Inflammatory macrophage treated with lipopolysaccharide for 1 hour (primary cell): Measurements from ENCODE around the gene PEMT.

ENCODE experiments used
- DNase-seq, 2 donors: peaks; one replicate each; pipeline ENCODE4 v3.0.0-alpha.2; 2020 to 2022

The PEMT gene

DNA sequence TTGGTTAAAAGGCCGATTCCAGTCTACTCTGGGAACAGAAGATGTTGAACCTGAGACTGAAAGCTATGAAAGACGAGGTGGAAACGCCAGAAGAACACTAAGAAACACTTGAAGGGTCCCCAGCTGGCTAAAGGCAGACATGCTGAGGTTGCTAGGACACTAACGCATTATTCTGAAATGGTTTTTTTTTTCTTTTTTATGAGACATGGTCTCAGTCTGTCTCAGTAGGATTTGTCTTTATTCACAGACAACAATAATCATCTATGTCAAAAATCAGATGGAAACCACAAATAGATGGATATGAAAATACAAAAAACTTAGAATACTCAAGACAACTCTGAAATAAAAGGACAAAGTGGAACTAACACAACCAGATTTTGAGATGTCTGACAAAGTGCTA, 60.4 kb downstream of the PEMT start:
- DNase-seq: no peak

GRCh38 chr17:17528696-17529652, 62.5 kb downstream of the PEMT start:
- no peak for DNase-seq

DNA sequence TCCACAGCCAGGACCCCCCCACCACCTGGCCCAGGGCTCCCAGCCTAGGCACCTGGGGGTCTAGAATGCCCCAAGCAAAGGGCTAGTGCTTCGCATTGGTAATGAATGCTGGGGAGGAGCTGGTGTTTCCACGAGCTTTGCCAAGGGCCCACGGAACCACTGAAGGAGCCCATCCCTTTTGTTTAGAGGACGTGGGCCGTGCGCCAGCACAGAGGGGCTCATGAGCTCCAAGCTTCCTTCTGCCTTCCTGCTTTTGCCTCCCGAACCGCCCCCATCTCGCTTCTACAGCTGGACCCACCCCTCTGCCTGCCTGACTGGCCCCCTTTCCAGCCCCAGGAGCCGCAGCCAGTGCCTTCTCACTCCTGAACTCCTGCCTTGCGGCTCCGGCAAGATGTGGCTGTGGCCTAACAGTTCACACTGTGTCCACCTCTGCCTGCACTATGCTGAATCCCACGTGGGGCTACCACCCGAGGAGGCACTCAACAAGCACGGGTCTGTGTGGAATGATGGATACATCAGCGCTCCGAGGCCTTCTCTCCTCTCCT, 63.5 kb downstream of the PEMT start:
- no peak for DNase-seq

- no peak for DNase-seq
These were observed 64.0 kb downstream of the PEMT start for GRCh38 chr17:17527534-17527933.

DNA sequence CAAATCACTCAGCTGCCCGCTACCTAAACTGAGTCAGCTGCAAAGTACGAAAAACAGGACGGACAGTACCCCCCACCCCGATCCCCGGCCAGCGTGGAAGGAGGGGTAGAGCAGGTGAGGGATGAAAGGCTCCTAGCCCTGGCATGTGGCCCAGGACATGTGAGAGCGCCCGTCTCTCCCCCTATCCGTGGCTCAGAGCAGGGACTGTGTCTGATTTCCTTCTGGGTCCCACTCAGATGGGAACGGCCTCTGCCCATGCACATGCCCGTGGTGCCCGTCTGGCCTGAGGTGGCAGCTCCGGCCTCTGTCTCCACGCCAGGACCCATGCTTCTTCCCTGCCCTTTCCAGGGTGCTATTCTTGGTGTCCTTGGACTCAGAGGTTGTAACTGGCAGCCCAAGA, 65.1 kb downstream of the PEMT start:
- DNase-seq: no peak

GRCh38 chr17:17525956-17526355, 65.6 kb downstream of the PEMT start:
- no peak for DNase-seq

DNA sequence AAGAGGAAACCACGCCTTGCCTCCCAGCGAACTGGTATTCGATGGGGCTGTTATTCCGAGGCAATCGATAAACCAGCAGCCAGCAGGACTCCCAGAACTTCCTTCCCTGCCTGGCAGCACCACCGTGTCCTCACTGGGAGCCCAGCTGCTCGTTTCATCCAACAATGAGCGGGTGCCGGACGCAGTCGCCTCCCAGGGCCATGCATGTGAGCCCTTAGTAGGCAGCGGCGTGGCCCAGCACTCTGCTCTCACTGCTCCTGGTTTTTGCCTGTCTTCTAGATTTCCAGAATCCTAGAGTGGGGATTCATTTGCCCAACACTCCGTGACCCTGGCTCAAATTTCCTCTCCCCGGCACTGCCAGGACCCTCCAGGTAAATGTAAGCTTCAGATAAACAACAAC, 66.2 kb downstream of the PEMT start:
- no peak for DNase-seq

GRCh38 chr17:17523731-17524490, 67.6 kb downstream of the PEMT start:
- DNase-seq: no peak

GRCh38 chr17:17523001-17523730, 68.3 kb downstream of the PEMT start:
- DNase-seq: no peak

DNA sequence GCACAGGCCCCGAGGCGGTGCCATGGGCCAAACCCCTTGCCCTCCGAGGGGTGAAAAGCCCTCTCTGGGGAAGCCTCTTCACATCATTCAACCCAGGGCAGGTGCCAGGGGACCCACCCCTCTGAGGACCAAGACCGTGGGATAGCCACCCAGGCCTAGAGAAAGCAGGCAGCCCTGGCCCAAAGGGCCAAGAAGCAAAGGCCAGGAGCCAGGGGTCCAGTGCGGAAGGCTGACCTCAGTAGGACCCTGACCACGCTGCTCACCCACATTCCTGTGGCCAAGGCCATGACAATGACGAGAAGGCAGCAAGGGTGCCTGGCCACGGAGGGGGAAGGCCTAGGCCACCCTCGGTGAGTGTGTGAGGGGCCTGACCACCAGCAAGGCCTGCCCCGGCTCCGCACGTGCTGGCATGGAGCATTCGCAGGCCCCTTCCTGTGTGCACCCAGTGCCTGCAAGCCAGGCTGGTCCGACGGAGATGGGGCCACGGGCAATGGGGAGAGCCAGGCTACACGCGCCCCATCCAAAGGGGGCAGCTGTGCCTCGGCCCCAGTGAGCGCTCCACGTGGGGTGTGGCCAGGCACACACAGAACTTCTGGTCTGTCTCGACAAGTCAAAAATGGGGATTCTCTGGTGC, 70.8 kb downstream of the PEMT start:
- no peak for DNase-seq

DNA sequence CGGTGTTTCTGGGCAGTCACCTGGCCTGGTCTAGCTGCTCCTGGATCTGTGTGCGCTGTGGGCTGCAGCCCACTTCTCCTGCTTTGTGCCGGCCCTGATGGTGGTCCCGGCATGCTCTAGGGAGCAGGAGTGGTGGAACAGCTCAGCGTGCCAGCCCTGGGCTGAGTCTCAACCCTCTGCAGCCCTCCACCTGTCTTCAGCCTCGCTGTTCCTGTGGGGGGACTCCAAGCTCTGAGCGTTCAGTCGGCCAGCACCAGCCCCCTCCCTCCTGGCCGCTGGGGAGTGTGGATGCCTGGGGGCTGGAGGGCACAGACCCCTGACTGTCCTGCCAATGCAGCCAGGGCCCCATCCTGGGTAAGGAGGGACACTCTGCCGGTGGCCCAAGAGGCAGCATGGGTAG, 71.6 kb downstream of the PEMT start:
- no peak for DNase-seq

- no peak for DNase-seq
These were observed 72.6 kb downstream of the PEMT start for GRCh38 chr17:17518951-17519350.

DNA sequence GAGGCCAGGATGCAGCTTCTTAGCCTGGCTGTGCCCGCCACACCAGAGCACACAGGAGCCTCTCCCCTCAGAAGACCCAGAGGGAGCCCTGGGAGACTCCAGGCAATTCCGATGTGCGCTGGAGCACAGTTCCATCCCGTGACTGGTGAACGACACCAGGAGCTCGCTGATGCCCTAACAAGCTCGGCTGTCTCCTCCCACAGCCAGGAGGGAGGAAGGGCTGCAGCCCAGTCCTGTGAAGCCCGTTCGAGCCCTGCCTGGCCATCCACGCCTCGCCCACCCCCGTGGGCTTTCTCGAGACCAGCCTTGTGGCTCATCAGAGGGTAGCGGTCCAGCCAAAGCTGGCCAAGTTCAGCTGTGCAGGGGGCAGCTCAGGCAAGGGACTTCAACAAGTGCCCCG, 73.5 kb downstream of the PEMT start:
- DNase-seq: no peak

DNA sequence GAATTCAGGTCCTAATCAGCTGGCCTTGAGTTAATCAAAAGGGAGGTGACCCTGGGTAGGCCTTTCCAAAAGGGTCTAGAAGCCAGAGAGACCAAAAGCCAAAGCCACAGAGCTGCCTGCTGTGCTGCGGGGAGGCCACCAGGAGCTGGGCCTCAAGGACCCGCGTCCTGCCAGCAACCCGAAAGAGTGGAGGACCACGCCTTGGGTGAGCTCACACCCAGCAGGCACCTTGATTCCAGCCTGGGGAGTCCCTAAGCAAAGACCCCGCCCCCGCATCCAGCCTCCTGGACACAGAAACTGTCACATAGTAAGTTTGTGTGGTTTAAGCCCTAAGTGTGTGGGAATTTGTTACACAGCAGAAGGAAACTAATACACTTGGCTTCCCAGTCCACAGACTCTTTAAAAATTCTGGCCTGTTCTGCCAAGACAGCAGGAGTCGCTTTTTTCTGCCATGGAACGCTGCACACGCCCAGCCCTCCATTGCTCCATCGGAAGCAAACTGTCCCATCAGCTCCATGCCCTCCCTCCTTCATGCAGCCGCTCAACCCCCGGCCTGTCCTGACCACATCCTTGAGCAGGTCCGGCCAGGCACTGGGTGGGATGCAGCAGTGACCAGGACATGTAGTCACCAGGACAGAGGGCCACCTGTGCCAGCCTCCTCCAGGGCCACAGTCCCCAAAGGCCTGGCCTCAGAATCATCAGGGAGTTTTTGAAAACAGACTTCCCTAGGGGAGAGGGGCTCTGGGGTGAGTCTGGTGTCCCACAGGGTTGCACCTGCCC, 74.4 kb downstream of the PEMT start:
- no peak for DNase-seq

DNA sequence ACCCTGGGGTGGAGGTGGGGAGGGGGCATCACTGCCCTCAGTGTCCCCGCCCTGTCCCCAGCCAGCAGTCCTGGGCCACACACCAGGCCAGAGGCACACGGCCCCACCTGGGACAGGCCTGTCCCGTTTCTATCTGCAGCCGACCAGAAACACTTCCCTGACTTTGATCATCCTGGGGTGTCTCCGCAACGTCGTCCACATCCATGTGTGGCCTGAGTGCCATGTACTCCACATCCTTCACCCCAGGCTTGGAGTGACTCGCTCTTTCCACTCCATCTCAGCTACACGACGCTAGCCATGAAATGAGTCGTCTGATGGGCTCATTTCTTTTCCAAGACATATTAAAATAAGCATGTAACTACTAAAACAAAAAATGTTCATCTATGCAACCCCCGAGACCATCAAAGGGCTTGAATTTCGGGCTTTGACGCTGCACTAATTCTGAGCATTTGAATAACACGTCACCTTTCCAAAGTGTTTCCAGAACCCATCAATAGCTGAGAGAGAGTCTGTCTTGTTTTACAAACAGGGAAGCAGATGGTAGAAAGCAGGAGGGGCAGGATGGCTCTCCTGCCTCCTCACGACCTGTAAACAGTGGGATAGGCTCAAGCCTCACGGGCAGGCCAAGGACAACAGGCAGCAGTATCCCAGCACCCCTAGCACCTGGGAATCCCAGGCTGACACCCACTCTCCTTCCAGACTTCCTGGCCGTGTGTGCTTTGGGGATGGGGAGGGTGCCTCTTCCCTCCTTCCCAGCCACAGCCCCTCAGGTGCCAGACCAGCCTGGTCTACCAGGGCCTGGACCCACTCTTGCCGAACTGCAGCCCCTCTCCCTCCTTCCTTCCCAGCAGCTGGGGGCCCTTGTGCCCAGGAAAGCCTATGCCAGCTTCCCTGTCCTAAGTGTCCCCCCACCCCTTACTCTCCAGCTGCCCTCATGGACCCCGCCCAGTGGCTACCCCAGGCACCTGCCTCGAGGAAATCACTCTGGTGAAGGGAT, 75.3 kb downstream of the PEMT start:
- no peak for DNase-seq

DNA sequence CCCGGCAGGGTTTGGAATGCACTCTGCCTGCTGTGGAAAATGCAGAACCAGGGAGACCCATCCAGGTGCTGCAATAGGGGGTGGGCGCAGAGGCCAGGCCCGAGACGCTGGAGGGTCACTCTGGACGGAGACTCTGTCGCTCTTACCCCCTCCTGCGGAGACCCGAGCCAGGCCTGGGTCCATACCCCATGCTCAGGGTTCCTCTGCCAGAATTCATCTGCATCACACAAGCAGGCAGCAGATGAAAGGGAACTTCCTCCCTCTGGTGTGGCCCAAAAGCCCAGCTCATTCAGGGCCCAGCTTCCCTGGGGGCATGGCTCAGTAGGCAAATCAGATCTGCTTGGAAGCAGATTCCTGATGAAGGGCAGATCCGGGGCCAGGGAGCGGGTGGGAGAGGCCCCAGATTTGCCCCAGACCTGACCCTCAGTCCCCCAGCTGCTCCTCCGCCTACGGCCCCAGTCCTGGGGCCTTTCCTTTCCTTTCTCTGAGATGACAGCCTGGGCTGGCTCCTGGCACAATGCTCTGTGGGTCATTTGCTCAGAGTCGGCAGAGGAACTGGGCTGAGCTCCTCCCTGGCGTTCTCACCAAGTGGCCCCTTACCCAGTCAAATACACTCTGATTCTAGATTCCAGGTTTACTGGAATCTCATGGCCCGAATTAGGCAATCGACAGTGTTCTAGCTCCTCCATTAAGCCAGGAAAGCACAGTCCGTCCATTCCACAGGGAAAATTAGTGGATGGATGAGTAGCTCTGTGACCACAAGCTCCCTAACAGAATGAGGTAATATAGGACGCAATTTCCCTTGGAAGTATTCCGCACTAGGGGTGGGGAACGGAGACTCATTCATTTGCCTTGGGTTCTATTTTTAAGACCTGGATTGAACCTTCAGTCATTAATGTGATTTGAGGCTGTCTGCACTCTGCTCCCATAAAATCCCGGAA, 76.2 kb downstream of the PEMT start:
- no peak for DNase-seq

- no peak for DNase-seq
These were observed 77.0 kb downstream of the PEMT start for GRCh38 chr17:17514361-17514992.

DNA sequence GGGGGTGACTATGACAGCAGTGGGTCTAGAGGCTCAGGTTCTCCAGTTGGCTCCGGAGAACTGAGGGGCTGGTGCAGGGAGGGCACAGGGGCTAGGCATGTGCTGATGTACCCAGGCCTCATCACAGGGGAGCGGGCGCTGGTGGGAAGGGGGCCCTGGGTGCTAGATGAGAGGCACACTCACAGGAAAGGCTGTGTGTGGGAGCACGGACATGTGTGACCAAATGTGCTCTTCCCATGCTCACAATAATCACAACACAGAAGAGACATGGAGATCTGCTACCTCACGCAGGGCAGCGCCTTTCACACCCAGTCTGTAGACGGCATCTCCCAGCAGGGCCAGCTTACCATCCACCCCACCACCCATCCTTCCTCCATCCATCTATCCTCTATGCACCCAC, 77.9 kb downstream of the PEMT start:
- no peak for DNase-seq

GRCh38 chr17:17512866-17513265, 78.6 kb downstream of the PEMT start:
- no peak for DNase-seq
